Colonic mucosa (tissue), 4 donors: ENCODE measurements around the gene VWA2. TPM values are rescaled to one million over a fixed set of nuclear protein-coding genes. Genes with fewer than 3 reads are reported as not detected.

Source experiments
- DNase-seq: peaks from one replicate; pipeline ENCODE4 v3.0.0-alpha.2; 2020
- H3K27ac ChIP-seq: fragments of 200-600 bp; one replicate; pipeline ENCODE4 v1.8.0; 2021
- H3K27me3 ChIP-seq: fragments of 200-600 bp; one replicate; pipeline ENCODE4 v1.8.0; 2021
- H3K36me3 ChIP-seq: fragments of 200-600 bp; one replicate; pipeline ENCODE4 v1.8.0; 2021
- H3K4me1 ChIP-seq: fragments of 200-600 bp; one replicate; pipeline ENCODE4 v1.8.0; 2021; ENCODE audit warnings: mild to moderate bottlenecking
- H3K4me3 ChIP-seq: fragments of 200-600 bp; one replicate; pipeline ENCODE4 v1.8.0; 2021
- H3K9ac ChIP-seq, 2 donors: one replicate each; pipeline ENCODE4 v1.7.0; 2013; ENCODE audit warnings: control low read depth in 2 of 2, low read depth in 2 of 2, low read length in 2 of 2
- H3K9me3 ChIP-seq: fragments of 200-600 bp; one replicate; pipeline ENCODE4 v1.8.0; 2021
- intact Hi-C: fragments of 100-400 bp; cut with DNase I; formaldehyde crosslinking; loops from one replicate; pipeline ENCODE4 v1.14.1; 2022
- total RNA-seq, 2 donors: library from RNA; stranded (reverse); fragmentation: NEBNext Ultra II Directional in 1 of 2; extraction: Animal tissue kit (Norgen Biotek cat#: 25700) in 1 of 2; gene quantifications; one replicate each; pipeline ENCODE4 v1.2.1, GENCODE V29; 2021
- TF ChIP-seq, protein P1 (sequence below): fragments of 200-600 bp; IDR thresholded peaks from one replicate; pipeline ENCODE4 v1.8.0; 2022; ENCODE audit warnings: antibody characterized with exemption, mild to moderate bottlenecking
- donor health status: healthy.
- donor health status: DM: no; HTN: no; CAD: no.
- donor health status: DM: no; HTN: no; CAD: no.

VWA2 gene
- total RNA-seq, 2 donors from 2014 or later, result 2.4 to 2.6 TPM

GRCh38 chr10:114300036-114300645 is 61.1 kb downstream of the VWA2 start:
- H3K9ac ChIP-seq, result no peak overlapping the region
- TF ChIP-seq, protein P1, sequence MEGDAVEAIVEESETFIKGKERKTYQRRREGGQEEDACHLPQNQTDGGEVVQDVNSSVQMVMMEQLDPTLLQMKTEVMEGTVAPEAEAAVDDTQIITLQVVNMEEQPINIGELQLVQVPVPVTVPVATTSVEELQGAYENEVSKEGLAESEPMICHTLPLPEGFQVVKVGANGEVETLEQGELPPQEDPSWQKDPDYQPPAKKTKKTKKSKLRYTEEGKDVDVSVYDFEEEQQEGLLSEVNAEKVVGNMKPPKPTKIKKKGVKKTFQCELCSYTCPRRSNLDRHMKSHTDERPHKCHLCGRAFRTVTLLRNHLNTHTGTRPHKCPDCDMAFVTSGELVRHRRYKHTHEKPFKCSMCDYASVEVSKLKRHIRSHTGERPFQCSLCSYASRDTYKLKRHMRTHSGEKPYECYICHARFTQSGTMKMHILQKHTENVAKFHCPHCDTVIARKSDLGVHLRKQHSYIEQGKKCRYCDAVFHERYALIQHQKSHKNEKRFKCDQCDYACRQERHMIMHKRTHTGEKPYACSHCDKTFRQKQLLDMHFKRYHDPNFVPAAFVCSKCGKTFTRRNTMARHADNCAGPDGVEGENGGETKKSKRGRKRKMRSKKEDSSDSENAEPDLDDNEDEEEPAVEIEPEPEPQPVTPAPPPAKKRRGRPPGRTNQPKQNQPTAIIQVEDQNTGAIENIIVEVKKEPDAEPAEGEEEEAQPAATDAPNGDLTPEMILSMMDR, result no peak
- H3K4me3 ChIP-seq, result no peak overlapping the region
- no peak overlapping the region for H3K27ac ChIP-seq
- intact Hi-C loops, result loop anchor here (5.0 kb wide), 3 partner anchors 137 to 247 kb away; no protein-coding TSS in a partner anchor
- H3K4me1 ChIP-seq, result no peaks in the 10 kb centered on the region
- no peaks in the 10 kb centered on the region for H3K27me3 ChIP-seq
- H3K9me3 ChIP-seq, result no peaks in the 10 kb centered on the region
- no peak for DNase-seq
- no peaks in the 10 kb centered on the region for H3K36me3 ChIP-seq

DNA sequence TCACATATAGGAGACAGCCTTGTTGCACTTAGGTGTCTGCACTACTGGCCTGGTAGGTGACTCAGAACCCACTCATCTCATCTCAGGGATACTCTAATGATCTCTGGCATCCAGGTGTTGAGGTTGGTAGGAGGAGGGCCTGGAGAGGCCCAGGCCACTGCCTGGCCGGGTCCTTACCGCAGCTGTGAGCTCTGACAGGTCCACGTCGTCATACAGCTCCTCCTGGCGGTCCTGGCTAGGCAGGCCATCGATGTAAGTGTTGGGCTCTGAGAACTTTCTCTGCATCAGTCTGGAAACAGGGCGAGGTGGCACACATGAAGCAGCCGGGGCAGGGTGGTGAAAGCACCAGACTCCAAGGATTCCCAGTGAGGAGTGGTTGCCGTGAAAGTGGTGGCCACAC is 62.1 kb downstream of the VWA2 start:
- Histone ChIP-seq H3K27ac (no peak overlapping the region), H3K4me3 (no peak overlapping the region), H3K4me1 (no peaks in the 10 kb centered on the region), H3K9ac (no peak overlapping the region), H3K27me3 (no peaks in the 10 kb centered on the region), H3K36me3 (no peaks in the 10 kb centered on the region), H3K9me3 (no peaks in the 10 kb centered on the region)
- TF ChIP-seq, protein P1, result no peak
- intact Hi-C loops, result loop anchor here (5.0 kb wide), 3 partner anchors 136 to 246 kb away; no protein-coding TSS in a partner anchor
- no peak for DNase-seq

DNA sequence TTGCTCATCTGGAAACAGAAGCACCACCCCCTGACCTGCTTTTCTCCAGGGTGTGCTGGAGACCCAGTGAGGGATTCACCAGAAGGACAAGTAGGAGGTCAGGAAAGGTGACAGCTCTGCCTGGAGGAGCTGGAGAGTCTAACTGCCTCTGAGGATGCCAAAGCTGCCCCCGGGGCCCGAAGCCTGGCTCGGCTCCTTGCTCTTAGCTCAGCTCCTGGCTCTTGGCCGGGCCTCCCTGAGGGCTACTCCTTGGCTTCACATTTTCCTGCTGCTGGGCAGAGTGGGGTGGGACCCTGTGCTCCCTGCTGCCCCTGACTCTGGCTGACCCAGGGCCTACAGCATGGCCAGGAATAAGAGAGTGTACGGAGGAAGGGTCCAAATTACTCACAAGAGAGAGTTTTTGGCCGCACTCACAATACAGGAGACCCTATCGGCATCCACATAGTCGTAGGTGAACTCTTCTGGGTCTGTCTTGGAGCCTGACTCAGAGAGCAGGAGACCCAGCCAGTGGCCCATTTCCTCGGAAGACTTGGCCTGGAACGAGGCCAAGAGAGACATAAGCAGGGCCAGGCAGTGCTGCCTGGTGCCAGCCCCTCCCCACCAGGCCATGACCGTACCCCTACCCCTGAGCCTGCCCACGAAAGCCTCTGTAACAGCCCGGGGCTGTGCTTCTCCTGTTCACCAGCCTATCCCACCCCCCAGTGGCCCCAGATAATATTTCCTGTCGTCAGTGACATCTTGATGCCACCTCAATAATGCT is 63.1 kb downstream of the VWA2 start:
- no peaks in the 10 kb centered on the region for H3K4me1 ChIP-seq
- no peaks in the 10 kb centered on the region for H3K9me3 ChIP-seq
- DNase-seq, result no peak
- intact Hi-C loops, result loop anchor here (5.0 kb wide), 3 partner anchors 135 to 245 kb away; no protein-coding TSS in a partner anchor
- TF ChIP-seq, protein P1, result no peak
- H3K27me3 ChIP-seq, result no peaks in the 10 kb centered on the region
- no peak overlapping the region for H3K4me3 ChIP-seq
- no peak overlapping the region for H3K27ac ChIP-seq
- no peaks in the 10 kb centered on the region for H3K36me3 ChIP-seq
- no peak overlapping the region for H3K9ac ChIP-seq

DNA sequence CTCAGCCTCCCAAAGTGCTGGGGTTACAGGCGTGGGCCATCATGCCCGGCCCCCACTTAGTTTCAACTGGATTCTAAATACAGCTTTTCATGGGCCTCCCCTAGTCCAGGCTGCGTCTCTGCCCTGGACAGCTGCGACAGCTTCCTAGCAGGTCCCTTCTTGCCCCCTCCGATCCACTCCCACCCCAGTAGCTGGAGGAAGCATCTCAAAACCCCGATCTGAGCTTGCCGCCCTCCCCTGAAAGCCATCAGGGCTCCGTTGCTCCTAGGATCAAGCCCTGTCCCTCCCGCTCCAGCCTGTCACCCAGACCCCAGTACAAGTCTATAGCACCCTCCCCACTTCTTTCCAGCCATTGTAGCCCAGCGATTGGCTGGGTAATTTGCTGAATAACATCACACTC is 64.5 kb downstream of the VWA2 start:
- DNase-seq, result no peak
- Histone ChIP-seq H3K27ac (no peak overlapping the region), H3K9ac (no peak overlapping the region), H3K4me3 (no peak overlapping the region), H3K36me3 (no peaks in the 10 kb centered on the region), H3K27me3 (no peaks in the 10 kb centered on the region), H3K9me3 (no peaks in the 10 kb centered on the region), H3K4me1 (no peaks in the 10 kb centered on the region)
- TF ChIP-seq, protein P1, result no peak
- intact Hi-C loops, result loop anchor here (5.0 kb wide), 3 partner anchors 134 to 244 kb away; no protein-coding TSS in a partner anchor

- Histone ChIP-seq H3K36me3 (no peaks in the 10 kb centered on the region), H3K9ac (peak overlapping the region in 1 of 2 donors; percentile 4), H3K9me3 (no peaks in the 10 kb centered on the region), H3K27ac (peak overlapping the region; percentile 33), H3K4me1 (no peaks in the 10 kb centered on the region), H3K27me3 (no peaks in the 10 kb centered on the region), H3K4me3 (peak overlapping the region; percentile 23)
- TF ChIP-seq, protein P1, result peak; percentile 68
- intact Hi-C loops, result loop anchor here (5.0 kb wide), 3 partner anchors 133 to 243 kb away; no protein-coding TSS in a partner anchor
- peak; percentile 90 for DNase-seq
These were observed 65.0 kb downstream of the VWA2 start for GRCh38 chr10:114304017-114304570.
